Effector CD8-positive, alpha-beta T cell (primary cell): ENCODE data around the gene MTR.
"Not testable (repeated sequence)": the region's sequence is repeated elsewhere in the genome, so short reads cannot be mapped to it uniquely, and the experiment has no call there.

Experiments used
- DNase-seq: peaks from one replicate; lab custom pipeline; 2025; lab: John Stamatoyannopoulos, UW

MTR gene

DNA sequence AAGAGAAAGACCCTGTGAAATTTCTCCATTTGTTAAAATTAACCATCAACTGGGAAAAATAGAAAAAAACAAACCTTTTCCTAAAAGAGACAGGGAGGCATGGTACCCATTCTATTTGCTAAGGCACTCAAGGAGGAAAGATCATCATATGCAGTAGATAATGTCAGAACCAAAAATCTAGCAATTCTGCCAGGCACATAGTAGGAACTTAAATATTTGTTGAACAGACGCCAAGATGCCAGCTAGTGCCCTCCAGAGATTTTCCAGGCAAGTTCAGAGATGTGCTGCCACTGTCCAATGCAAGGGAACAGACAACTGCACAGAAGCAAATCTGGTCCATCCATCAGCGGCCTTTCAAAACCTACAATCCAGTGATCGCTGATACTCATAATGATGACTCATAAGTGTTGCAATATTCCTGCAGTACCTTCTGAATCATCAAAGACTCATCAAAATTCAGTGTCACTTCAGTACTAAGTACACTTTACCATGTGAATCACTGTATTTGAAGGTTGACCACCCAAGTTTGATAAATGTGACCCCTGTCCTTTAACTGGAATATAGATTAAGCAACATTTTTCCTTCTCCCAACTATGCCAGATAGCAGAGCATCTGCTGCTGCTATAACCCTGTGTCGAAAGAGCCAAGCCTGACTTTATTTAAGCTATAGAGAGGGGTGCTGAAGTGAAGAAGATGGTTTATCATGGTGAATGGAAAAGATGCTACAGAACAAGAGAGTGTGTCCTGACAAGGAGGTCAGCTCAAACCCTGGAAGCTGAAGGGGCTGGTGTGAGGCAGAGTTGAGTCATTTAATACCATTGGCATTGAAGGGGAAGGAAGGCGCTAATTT lies 110.0 kb downstream of the MTR start:
- DNase-seq, result no peak

DNA sequence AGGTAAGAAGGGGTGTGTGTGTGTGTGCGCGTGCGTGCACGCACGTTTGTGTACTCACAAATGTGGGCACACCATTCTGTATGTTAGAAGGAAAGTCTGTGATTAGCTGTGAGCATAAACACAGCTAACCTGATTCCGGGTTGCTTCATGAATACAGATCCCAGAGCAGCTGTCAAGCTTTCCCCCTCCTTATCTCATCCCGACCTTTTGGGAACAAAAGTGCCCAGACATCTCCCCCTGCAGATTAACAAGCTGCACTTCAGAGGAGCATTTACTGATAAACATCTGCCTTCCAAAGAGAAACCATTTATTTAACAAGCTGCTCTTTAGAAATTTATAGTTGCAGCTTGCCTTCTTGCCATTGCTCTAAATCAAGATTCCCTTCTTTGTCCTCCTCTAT lies 112.1 kb downstream of the MTR start:
- DNase-seq, result no peak

DNA sequence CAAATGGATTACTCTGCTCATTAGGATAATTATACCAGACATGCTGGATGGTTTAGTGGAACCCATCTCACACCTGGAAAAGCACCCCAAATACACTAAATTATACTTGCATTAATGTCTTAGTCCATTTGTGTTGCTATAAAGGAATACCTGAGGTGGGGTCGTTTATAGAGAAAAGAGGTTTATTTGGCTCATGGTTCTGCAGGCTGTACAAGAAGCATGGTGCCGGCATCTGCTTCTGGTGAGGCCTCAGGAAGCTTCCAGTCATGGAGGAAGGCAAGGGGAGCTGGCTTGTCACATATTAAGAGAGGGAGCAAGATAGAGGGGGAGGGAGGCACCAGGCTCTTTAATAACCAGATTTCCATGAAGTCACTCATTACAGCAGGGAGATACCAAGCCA lies 113.6 kb downstream of the MTR start:
- no peak for DNase-seq

DNA sequence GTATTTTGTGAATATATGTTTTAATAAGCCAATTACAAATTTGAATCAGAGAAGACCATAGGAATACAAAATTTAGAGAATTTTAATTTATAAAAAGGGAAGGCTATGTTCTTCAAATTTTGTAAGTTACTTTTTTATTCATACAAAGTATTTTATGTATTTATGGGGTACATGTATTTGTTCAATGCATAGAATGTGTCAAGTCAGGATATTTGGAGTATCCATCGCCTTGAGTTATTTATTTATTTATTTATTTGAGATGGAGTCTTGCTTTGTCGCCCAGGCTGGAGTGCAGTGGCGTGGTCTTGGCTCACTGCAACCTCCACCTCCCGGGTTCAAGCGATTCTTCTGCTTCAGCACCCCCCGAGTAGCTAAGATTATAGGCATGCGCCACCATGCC lies 116.0 kb downstream of the MTR start:
- DNase-seq, result not testable (repeated sequence)

DNA sequence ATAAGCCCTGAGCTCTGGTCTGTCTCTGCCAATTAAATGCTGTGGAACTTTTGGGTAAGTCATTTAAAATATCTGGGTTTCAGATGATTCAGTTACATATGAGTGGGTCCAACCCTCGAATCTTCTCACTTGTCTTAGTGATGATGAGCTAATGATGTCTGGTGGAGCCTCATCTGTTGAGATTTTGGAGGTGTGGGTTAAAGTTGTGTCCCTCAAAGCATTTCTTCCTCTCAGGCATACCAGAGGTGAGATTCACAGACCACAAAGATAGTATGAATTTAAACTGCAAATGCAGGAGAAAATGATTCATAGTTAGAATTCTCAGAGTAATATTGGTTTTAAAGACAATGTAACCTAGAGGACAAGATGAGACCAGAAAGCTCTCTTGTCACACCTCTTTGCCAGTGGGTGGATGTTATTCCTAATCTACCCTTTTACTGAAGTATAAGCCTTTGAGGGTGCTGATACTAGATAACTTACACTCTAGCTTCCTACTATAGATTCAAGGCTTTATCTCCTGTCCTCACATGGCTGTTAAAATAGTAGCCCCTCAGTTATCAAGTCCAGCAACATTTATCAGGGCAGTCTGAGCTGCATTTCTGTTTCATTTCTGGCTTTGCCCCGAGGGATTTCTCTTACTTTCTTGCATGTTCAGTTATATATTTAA lies 118.4 kb downstream of the MTR start:
- no peak for DNase-seq

DNA sequence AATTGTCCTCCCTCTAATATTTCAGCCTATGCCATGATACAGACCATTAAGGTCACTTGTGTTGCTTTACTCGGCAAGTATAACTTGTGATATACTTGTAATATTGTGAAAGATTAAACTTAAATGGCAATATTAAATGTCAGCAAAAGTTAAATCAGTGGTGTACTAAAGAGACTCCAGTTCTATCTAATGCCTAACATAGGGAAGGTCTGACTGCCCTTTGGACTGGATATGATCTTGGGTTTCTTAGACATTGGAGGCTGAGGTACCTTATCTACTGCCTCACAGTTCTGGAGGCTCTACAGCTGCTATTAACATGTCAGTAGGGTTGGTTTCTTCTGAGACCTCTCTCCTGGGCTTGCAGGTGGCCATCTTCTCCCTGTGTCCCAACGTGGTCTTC lies 119.3 kb downstream of the MTR start:
- no peak for DNase-seq

DNA sequence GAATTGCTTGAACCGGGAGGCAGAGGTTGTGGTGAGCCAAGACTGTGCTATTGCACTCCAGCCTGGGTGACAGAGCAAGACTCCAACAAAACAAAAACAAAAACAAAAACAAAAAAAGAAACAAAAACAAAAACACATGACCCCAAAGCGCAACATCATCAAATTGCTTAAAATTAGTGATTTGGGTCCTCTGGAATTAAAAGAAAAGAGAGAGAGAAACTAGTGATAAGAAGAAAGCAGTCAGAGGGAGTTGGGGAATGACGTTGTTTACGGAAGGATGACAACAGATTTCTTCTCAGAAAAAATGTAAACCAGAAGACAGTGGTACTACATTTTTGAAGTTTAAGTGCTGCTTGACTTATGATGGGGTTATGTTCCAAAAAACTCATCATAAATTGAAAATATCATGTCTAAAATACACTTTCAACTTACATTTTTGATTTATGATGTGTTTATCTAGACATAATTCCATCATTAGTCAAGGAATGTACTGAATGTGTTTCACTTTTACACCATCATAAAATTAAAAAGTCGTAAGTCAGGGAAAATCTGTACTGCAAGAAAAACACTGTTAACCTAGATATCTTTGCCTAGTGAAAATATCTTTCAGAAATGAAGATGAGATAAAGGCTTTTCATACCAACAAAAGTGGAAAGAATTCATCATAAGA lies 121.2 kb downstream of the MTR start:
- no peak for DNase-seq

DNA sequence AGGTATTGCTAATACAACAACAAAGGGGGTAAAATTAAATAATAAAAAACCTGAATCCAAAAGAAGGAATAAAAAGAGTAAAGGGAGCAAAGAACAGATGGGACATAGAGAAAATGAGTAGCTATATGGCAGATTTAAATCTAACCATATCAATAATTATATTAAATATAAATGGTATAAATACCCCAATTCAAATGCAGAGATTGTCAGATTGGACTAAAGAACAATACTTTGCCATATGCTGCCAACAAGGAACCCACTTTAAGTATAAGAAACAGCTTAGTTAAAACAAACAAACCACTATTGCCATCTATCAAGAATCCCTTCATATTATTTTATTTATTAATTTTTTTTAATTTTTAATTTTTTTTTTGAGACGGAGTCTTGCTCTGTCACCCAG lies 122.4 kb downstream of the MTR start:
- no peak for DNase-seq

DNA sequence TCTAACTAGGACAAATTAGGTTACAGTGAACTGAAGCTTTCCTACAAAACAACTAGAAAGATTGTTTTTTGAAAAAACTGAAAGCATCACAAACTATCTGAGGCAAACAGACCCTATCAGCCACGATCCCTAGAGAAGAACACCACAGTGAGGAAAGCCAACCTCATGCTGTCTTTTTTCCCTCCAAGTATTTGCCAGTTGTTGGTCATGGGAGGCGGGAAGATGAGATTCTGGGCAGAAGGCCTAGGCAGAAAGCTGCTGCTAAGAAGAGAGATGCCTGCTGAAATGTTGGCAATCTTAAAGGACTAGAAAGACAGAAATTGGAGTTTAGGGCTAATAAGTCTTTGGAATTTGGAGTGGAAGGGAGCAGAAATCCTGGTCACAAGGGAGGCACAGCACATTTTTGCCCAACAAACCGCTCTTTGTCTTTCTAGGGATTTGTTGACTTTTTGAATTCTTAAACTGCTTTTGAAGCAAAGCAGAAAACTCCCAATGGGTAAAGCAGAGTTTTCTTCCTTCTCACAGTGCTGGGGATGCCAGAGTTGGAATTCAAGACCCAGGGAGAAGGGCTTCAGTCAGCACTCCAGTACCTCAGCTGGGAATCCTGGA lies 125.3 kb downstream of the MTR start:
- DNase-seq, result no peak

DNA sequence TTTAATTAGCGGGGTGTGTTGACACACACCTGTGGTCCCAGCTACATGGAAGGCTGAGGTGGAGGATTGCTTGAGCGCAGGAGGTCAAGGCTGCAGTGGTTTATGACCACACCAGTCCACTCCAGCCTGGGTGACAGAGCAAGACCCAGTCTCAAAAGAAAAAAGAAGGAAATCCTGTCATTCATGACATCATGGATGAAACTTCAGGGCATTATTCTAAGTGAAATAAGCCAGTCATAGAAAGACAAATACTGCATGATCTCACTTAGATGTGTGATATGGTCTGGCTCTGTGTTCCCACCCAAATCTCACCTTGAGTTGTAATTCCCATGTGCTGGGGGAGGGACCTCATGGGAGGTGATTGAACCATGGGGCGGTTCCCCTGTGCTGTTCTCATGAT lies 126.5 kb downstream of the MTR start:
- DNase-seq, result no peak

DNA sequence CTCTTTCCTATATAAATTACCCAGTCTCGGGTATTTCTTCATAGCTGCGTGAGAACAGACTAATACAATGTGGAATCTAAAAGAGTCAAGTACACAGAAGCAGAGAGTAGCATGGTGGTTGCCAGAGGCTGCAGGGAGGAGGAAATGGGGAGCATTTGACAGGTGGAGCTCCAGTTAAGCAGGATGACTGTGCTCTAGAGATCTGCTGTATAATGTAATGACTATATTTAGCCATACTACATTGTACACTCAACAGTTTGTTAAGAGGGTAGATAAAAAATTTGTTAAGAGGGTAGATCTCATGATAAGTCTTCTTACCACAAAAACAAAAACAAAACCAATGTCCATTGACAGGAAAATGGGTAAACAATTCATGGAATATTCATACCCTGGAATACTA lies 127.1 kb downstream of the MTR start:
- DNase-seq, result no peak

DNA sequence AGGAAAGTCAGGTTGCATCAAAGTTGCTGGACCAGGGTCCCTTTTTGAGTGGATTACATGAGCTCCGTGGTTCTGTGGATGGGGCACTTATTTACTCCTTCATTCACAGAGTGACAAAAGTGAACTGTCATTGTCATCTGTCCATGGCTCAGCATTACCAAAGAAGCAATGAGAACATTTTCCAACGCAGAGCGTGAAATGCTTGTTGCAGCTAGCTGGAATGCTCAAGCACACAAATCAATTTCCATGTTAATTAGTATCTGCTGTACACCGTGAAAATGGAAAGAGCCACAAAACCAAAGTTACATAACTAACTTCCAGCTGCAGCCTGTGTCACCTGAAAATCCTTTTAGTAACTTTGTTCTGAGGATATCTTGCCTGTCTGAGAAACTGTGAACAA lies 130.3 kb downstream of the MTR start:
- no peak for DNase-seq

DNA sequence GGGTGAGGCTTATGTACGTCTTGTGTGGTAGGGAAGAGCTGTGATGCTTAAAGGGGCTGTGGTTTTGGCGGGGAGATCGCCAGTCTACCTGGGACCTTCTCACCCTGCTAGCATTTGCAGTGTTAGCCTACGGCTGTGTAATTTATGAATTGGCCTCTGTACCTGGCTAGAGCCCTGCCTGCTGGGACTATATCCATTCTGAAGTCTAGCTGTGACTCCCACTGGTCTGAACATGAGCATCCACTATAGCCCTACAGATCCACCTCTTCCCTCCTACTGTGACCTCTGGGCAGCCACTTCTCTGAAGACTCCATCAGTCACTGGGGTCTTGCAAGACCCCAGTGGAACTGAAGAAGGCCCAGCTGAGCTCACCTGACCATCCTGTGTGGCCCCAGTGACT lies 135.4 kb downstream of the MTR start:
- no peak for DNase-seq

DNA sequence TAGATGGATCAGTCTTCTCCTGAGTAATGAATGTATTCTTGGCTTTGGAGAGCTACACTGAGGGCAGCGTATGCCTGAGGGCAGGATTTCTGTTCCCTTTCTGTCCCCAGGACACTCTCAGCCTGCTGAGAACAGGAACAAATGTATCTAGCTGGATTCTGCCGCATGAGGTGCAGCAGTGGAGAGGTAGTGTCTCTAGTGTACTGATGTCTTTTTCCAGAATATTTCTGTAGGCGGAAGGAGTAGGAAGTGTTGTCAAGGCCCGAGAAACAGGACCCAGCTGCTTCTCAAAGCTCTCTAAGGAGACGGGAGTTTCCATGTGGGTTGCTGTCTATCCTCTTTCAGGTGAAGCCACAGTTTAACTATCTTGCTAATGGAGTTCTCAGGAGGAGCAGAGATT lies 143.7 kb downstream of the MTR start:
- no peak for DNase-seq

DNA sequence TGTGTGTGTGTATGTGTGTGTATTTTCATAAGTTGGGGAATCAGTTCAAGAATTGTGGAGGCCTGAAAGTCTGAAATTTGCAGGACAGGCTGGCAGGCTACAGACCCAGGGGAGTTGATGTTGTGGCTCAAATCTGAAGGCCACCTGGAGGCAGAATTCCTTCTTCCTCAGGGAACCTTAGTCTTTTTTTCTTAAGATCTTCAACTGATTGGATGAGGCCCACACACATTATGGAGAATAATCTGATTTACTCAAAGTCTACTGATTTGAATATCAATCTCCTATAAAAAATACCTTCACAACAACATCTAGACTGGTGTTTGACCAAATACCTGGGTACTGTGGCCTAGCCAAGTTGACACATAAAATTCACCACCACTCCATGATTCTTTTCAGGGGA lies 147.3 kb downstream of the MTR start:
- DNase-seq, result no peak

DNA sequence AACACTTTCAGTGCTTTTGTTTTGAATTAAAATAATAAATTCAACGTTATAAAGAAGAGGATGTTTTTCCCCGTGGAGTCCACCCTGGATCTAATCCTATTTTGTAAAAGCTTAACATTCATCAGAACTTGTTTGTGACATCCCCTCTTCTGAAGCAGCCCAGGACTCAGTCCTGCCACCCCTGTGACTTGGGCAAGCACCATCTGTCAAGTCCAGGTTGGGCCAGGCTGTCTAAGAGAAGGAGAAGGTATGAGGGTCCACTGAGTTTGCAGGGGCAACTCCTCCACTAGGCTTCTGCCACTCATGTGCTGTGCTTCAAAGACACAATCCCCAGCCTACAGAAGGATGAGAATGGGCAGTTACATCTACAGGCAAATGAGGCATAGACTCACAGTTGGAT lies 149.5 kb downstream of the MTR start:
- no peak for DNase-seq

DNA sequence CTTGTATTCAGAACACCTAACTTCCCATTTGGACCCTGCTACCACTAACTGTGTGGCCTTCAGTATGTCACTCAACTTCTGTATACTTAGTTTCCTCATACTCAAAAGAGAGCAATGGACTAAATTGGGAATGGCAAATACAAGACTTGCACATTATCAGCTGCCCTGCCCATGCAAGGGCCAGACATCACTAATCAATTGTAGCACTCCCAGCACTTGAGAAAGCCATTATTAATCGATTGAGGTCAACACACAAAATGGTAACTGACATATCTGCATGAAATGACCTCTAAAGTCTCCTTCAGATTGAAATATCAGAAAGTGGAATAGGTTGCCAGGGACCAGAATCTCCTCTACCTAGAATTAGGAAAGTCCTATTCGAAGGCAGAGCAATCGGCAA lies 149.9 kb downstream of the MTR start:
- DNase-seq, result no peak

DNA sequence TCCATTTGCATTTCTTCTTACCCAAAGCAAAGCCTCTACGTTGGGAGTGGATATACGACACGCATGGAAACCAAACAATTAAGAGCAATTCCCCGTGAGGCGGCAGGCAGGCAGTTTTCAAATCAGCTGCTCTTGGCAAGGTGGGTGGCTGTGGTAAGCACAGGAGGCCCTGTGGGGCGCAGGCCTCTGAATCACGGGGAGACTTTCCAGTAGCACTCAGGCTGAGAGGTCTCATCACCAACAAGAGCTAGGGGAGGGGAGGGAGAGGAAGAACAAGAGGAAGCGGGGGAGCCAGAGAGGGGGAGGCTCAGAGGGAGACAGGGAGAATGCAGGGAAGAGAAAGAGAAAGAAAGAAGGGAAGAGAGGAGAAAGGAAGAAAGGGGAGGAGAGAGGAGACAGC lies 152.7 kb downstream of the MTR start:
- DNase-seq, result no peak

DNA sequence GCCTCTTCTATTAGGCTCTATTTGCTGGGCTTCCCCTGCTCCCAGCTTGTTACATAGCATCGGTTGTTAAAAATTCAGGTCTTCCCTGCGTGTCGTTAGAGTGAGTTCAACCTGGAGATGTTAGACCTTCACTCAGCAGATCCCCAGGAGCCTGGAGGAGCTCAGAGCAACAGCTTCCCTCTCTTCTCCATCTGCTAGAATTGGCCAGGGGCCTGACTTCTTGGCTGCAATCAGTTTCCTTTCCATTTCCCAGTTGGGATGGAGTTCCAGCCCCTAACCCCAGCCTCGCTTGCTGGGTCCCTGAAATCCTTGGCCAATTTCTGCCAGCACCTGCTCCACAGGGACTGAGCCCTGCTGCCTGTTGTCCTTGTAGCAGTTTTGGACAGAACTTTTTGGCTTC lies 153.3 kb downstream of the MTR start:
- DNase-seq, result no peak

DNA sequence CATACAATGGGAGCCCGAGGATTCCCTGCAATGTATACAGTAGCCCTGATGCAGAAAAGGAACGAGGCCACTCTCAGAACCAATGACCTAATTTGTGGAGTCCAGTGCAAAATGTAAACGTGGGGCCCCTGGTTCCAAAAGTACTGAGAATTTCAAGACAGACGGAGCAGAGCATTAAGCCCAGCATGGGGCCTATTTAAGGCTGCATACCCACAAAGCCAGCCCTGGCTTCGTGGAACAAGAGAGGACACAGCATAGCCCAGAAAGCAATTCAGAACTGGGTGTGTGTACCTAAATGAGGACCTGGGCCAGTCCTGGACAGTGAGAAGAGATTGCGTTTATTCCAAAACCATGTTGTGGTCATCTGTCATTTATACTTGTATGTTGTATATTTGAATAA lies 153.9 kb downstream of the MTR start:
- DNase-seq, result no peak

DNA sequence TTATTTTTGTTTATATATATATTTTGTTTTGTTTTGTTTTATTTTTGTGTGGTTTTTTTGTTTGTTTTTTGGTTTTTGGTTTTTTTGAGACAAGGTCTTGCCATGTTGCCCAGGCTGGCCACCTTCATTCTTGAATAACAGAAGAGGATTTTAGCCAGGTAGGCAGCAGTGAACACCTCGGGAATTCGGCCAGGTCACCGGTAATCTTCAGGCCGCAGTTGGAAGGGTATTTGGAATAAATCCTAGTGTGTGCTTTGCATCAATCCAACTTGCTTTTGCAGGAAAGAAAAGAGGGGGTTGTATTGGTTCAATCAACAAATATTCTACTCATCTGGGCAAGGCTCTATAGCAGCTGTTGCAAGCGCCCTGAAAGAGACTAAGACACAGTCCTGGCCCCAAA lies 155.3 kb downstream of the MTR start:
- DNase-seq, result no peak

DNA sequence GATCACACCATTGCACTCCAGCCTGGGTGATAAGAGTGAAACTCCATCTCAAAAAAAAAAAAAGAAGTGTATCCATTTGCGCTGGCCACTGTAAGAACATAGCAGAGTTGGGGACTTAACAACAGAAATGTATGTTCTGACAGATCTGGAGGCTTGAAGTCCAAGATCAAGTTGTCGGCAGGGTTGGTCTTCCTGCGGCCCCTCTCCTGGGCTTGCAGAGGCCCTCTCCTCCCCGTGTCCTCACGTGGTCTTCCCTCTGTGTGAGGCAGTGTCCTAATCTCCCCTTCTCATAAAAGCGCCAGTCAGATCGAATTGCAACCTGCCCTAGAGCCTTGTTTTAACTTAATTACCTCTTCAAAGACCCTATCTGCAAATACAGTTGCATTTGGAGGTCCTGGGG lies 156.6 kb downstream of the MTR start:
- DNase-seq, result no peak
